ENCODE data around the gene UGT1A3. TPM values are rescaled to one million over a fixed set of nuclear protein-coding genes. Genes with fewer than 3 reads are reported as not detected.
"Not testable (repeated sequence)": the region's sequence is repeated elsewhere in the genome, so short reads cannot be mapped to it uniquely, and the experiment has no call there.

Gene UGT1A3
- total and polyA plus RNA-seq, 5 donors from 2014 or later, result not detected

DNA sequence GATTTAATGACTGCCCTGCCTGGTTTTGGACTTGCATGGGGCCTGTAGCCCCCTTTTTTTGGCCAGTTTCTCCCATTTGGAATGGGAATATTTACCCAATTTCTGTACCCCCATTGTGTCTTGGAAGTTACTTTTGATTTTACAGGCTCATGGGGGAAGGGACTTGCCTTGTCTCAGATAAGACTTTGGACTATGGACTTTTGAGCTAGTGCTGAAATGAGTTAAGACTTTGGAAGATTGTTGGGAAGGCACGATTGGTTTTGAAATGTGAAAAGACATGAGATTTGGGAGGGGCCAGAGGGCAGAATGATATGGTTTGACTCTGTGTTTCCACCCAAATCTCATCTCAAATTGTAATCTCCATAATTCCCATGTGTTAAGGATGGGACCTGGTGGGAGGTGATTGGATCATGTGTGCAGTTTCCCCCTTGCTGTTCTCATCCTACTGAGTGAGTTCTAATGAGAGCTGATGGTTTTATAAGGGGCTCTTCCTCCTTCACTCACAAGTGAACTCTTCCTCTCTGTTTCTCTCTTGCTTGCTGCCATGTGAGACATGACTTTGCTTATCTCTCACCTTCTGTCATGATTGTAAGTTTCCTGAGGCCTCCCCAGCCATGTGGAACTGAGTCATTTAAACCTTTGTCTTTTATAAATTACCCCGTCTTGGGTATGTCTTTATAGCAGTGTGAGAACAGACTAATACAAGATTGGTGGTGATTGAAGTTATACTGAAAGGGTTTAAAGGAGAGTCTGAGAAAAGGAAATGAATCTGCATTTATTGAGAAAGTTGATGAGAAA is 22.6 kb downstream of the UGT1A3 start:
- not testable (repeated sequence) for H3K4me3 ChIP-seq (ENCODE audit: low read depth, low read length); H3K4me1 Mint-ChIP-seq; H3K27me3 Mint-ChIP-seq; DNase-seq; H3K36me3 Mint-ChIP-seq; H3K27ac ChIP-seq (ENCODE audit: insufficient read depth, low read length, poor library complexity, severe bottlenecking); H3K4me1 ChIP-seq (ENCODE audit: control insufficient read depth, insufficient read depth, low read length, poor library complexity, severe bottlenecking); H3K4me3 Mint-ChIP-seq; H3K36me3 ChIP-seq (ENCODE audit: control insufficient read depth, insufficient read depth, low read length); H3K27ac Mint-ChIP-seq; H3K9me3 ChIP-seq (ENCODE audit: control insufficient read depth in 2 of 2, low read length in 2 of 2); H3K27me3 ChIP-seq (ENCODE audit: control insufficient read depth, insufficient read depth, low read length); ATAC-seq (ENCODE audit: low read depth in 2 of 2)
- peaks cover 0 to 19% (median 3%) of the 10 kb centered on the region in 7 donors for H3K9me3 Mint-ChIP-seq

DNA sequence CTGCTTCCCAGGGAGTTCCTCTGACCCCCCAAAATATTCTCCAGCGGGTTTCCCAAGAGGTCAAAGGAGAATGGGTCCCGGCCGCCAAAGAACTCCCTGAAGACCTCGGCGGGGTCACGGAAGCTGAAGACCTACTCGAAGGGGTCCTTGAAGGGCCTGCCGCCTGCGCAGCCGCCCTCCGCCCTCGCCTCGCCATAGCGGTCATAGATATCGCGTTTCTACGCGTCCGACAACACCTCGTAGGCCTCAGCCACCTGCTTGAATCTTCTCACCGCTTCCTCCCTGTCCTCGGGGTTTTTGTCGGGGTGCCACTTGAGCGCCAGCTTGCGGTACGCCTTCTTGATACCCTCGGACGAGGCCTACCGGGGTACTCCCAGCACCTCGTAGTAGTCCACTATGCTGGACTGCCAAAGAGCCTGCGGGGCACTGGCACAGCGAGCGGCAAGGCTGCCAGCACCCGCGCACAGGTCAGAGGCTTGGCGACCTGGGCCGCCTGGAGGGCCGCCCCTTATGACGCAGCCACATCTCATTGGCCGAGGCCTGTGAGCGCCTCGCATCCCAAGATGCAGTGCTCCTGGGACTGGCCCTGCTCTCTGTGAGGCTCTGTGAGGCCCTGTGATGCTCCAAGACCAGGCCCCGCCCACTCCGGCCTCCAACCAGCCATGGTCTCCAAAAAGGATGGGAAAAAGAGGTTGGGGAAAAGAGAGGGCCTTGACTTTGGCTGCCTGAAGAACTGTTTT is 26.2 kb downstream of the UGT1A3 start:
- H3K27me3 Mint-ChIP-seq, result peaks cover 8% of the 10 kb centered on the region
- peaks cover 4% of the 10 kb centered on the region in 2 experiments for H3K9me3 ChIP-seq (ENCODE audit: control insufficient read depth in 2 of 2, low read length in 2 of 2)
- no peak overlapping the region for H3K27ac ChIP-seq (ENCODE audit: insufficient read depth, low read length, poor library complexity, severe bottlenecking)
- H3K4me3 Mint-ChIP-seq, result no peak overlapping the region
- no peaks in the 10 kb centered on the region for H3K36me3 Mint-ChIP-seq
- H3K4me1 Mint-ChIP-seq, result no peaks in the 10 kb centered on the region
- H3K4me3 ChIP-seq (ENCODE audit: low read depth, low read length), result no peak overlapping the region
- no peaks in the 10 kb centered on the region for H3K27me3 ChIP-seq (ENCODE audit: control insufficient read depth, insufficient read depth, low read length)
- DNase-seq (no peak), ATAC-seq (ENCODE audit: low read depth in 2 of 2) (no peak)
- H3K4me1 ChIP-seq (ENCODE audit: control insufficient read depth, insufficient read depth, low read length, poor library complexity, severe bottlenecking), result no peaks in the 10 kb centered on the region
- peaks cover 0 to 15% (median 2%) of the 10 kb centered on the region in 7 donors for H3K9me3 Mint-ChIP-seq
- no peak overlapping the region for H3K27ac Mint-ChIP-seq
- no peaks in the 10 kb centered on the region for H3K36me3 ChIP-seq (ENCODE audit: control insufficient read depth, insufficient read depth, low read length)

DNA sequence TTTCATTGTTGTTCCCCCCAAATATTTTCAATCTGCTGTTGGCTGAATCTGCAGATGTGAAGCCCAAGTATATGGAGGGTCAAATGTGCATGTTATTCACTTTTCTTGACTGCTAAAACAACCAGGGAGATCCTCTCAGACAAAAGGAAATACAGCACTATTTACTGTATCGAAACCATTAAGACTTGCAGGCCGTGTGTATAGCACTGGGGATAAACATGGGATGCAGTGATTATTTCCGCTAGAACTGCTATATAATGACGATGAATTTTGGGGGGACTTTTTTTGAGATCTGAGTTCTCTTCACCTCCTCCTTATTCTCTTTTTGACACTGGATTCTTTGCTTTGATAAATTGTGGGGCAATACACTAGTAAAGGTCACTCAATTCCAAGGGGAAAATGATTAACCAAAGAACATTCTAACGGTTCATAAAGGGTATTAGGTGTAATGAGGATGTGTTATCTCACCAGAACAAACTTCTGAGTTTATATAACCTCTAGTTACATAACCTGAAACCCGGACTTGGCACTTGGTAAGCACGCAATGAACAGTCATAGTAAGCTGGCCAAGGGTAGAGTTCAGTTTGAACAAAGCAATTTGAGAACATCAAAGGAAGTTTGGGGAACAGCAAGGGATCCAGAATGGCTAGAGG is 27.7 kb downstream of the UGT1A3 start:
- Mint-ChIP-seq H3K27me3 (peaks cover 8% of the 10 kb centered on the region), H3K4me1 (no peaks in the 10 kb centered on the region), H3K36me3 (no peaks in the 10 kb centered on the region), H3K9me3 (peaks cover 0 to 5% (median 2%) of the 10 kb centered on the region in 7 donors), H3K4me3 (no peak overlapping the region), H3K27ac (no peak overlapping the region)
- peaks cover 0 to under 1% of the 10 kb centered on the region in 2 experiments for H3K9me3 ChIP-seq (ENCODE audit: control insufficient read depth in 2 of 2, low read length in 2 of 2)
- H3K27me3 ChIP-seq (ENCODE audit: control insufficient read depth, insufficient read depth, low read length), result no peaks in the 10 kb centered on the region
- DNase-seq (no peak), ATAC-seq (ENCODE audit: low read depth in 2 of 2) (no peak)
- H3K4me3 ChIP-seq (ENCODE audit: low read depth, low read length), result no peak overlapping the region
- H3K4me1 ChIP-seq (ENCODE audit: control insufficient read depth, insufficient read depth, low read length, poor library complexity, severe bottlenecking), result no peaks in the 10 kb centered on the region
- no peaks in the 10 kb centered on the region for H3K36me3 ChIP-seq (ENCODE audit: control insufficient read depth, insufficient read depth, low read length)
- H3K27ac ChIP-seq (ENCODE audit: insufficient read depth, low read length, poor library complexity, severe bottlenecking), result no peak overlapping the region

DNA sequence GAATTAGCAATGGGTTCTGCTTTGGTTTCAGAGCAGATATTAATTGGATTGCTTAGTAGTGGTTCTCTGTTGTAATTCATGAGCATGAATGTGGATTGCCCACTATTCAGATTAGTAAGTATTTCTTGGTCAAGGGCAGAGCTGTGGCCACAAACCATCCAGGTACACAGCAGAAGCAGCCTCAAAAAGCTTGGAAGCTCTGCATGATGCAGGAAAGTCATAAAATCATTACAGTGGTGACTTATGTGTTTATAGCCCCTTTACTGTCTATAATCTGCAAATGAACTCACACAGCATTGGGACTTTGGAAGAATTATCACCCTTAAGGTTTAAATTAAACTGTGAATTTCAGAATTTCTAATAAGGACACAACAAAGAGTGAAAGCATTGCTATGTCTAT is 29.3 kb downstream of the UGT1A3 start:
- H3K36me3 Mint-ChIP-seq, result no peaks in the 10 kb centered on the region
- no peak overlapping the region for H3K27ac ChIP-seq (ENCODE audit: insufficient read depth, low read length, poor library complexity, severe bottlenecking)
- no peaks in the 10 kb centered on the region for H3K4me1 ChIP-seq (ENCODE audit: control insufficient read depth, insufficient read depth, low read length, poor library complexity, severe bottlenecking)
- no peak overlapping the region for H3K27ac Mint-ChIP-seq
- peaks cover 3% of the 10 kb centered on the region for H3K27me3 ChIP-seq (ENCODE audit: control insufficient read depth, insufficient read depth, low read length)
- H3K27me3 Mint-ChIP-seq, result peaks cover 9% of the 10 kb centered on the region
- no peak for ATAC-seq (ENCODE audit: low read depth in 2 of 2)
- no peaks in the 10 kb centered on the region for H3K9me3 ChIP-seq (ENCODE audit: control insufficient read depth in 2 of 2, low read length in 2 of 2)
- DNase-seq, result no peak
- no peak overlapping the region for H3K4me3 Mint-ChIP-seq
- no peak overlapping the region for H3K4me3 ChIP-seq (ENCODE audit: low read depth, low read length)
- no peaks in the 10 kb centered on the region for H3K36me3 ChIP-seq (ENCODE audit: control insufficient read depth, insufficient read depth, low read length)
- H3K4me1 Mint-ChIP-seq, result no peaks in the 10 kb centered on the region
- peaks cover 0 to 2% (median 0%) of the 10 kb centered on the region in 7 donors for H3K9me3 Mint-ChIP-seq

DNA sequence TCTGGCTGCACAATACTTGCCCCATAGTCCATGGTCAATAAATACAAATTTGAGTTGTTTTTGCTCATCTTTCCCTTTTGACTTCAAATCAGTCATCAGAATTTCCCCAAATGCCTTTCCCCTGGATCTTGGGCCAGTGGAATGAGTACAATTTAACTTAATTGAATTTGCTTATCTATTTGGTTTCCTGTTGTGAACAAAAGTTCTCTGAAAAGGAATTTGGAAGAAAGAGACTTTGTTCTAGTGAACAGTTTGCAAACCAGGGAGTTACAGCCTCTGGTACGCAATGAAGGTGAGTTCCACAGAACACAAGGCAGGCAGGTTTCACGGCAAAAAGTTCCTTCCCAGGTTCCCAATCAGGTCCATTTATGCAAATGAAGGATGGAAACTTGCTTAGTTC is 30.0 kb downstream of the UGT1A3 start:
- no peak overlapping the region for H3K27ac ChIP-seq (ENCODE audit: insufficient read depth, low read length, poor library complexity, severe bottlenecking)
- H3K4me1 ChIP-seq (ENCODE audit: control insufficient read depth, insufficient read depth, low read length, poor library complexity, severe bottlenecking), result no peaks in the 10 kb centered on the region
- DNase-seq, result no peak
- peaks cover 4% of the 10 kb centered on the region for H3K27me3 ChIP-seq (ENCODE audit: control insufficient read depth, insufficient read depth, low read length)
- H3K4me1 Mint-ChIP-seq, result no peaks in the 10 kb centered on the region
- H3K4me3 ChIP-seq (ENCODE audit: low read depth, low read length), result no peak overlapping the region
- no peak overlapping the region for H3K27ac Mint-ChIP-seq
- no peak for ATAC-seq (ENCODE audit: low read depth in 2 of 2)
- H3K9me3 ChIP-seq (ENCODE audit: control insufficient read depth in 2 of 2, low read length in 2 of 2), result no peaks in the 10 kb centered on the region
- peaks cover 0 to 2% (median 0%) of the 10 kb centered on the region in 7 donors for H3K9me3 Mint-ChIP-seq
- no peak overlapping the region for H3K4me3 Mint-ChIP-seq
- H3K36me3 Mint-ChIP-seq, result no peaks in the 10 kb centered on the region
- peaks cover 16% of the 10 kb centered on the region for H3K27me3 Mint-ChIP-seq
- no peaks in the 10 kb centered on the region for H3K36me3 ChIP-seq (ENCODE audit: control insufficient read depth, insufficient read depth, low read length)

DNA sequence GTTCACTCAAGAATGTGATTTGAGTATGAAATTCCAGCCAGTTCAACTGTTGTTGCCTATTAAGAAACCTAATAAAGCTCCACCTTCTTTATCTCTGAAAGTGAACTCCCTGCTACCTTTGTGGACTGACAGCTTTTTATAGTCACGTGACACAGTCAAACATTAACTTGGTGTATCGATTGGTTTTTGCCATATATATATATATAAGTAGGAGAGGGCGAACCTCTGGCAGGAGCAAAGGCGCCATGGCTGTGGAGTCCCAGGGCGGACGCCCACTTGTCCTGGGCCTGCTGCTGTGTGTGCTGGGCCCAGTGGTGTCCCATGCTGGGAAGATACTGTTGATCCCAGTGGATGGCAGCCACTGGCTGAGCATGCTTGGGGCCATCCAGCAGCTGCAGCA is 31.2 kb downstream of the UGT1A3 start, which contains the start of gene UGT1A1:
UGT1A1 (plus strand) TSS at position 228 of the 400 bp plus-strand sequence; CDS start at position 246, 18 bp downstream.
- Mint-ChIP-seq H3K36me3 (no peaks in the 10 kb centered on the region), H3K4me3 (no peak within 1 kb of the TSS), H3K9me3 (peaks cover 0 to 2% (median 0%) of the 10 kb centered on the region in 7 donors)

GRCh38 chr2:233761040-233761769 is 32.4 kb downstream of the UGT1A3 start:
- H3K4me1 Mint-ChIP-seq, result no peaks in the 10 kb centered on the region
- H3K27ac Mint-ChIP-seq, result no peak overlapping the region
- DNase-seq (no peak), ATAC-seq (ENCODE audit: low read depth in 2 of 2) (no peak)
- H3K4me3 ChIP-seq (ENCODE audit: low read depth, low read length), result no peak overlapping the region
- no peak overlapping the region for H3K27ac ChIP-seq (ENCODE audit: insufficient read depth, low read length, poor library complexity, severe bottlenecking)
- H3K27me3 Mint-ChIP-seq, result peaks cover 25% of the 10 kb centered on the region
- H3K27me3 ChIP-seq (ENCODE audit: control insufficient read depth, insufficient read depth, low read length), result peaks cover 11% of the 10 kb centered on the region
- H3K36me3 ChIP-seq (ENCODE audit: control insufficient read depth, insufficient read depth, low read length), result no peaks in the 10 kb centered on the region
- no peak overlapping the region for H3K4me3 Mint-ChIP-seq
- no peaks in the 10 kb centered on the region for H3K36me3 Mint-ChIP-seq
- H3K9me3 ChIP-seq (ENCODE audit: control insufficient read depth in 2 of 2, low read length in 2 of 2), result no peaks in the 10 kb centered on the region
- H3K4me1 ChIP-seq (ENCODE audit: control insufficient read depth, insufficient read depth, low read length, poor library complexity, severe bottlenecking), result no peaks in the 10 kb centered on the region
- H3K9me3 Mint-ChIP-seq, result peaks cover 0 to 2% (median 2%) of the 10 kb centered on the region in 7 donors

More for the DNA sequence above, 31.2 kb downstream of the UGT1A3 start, which contains the start of gene UGT1A1:
- ATAC-seq (ENCODE audit: low read depth in 2 of 2) (no peak), DNase-seq (no peak)
- peaks cover 11% of the 10 kb centered on the region for H3K27me3 ChIP-seq (ENCODE audit: control insufficient read depth, insufficient read depth, low read length)
- no peak within 1 kb of the TSS for H3K27ac ChIP-seq (ENCODE audit: insufficient read depth, low read length, poor library complexity, severe bottlenecking)
- no peaks in the 10 kb centered on the region for H3K4me1 Mint-ChIP-seq
- no peaks in the 10 kb centered on the region for H3K36me3 ChIP-seq (ENCODE audit: control insufficient read depth, insufficient read depth, low read length)
- no peaks in the 10 kb centered on the region for H3K4me1 ChIP-seq (ENCODE audit: control insufficient read depth, insufficient read depth, low read length, poor library complexity, severe bottlenecking)
- no peak within 1 kb of the TSS for H3K4me3 ChIP-seq (ENCODE audit: low read depth, low read length)
- H3K27ac Mint-ChIP-seq, result no peak within 1 kb of the TSS
- H3K27me3 Mint-ChIP-seq, result peaks cover 20% of the 10 kb centered on the region
- H3K9me3 ChIP-seq (ENCODE audit: control insufficient read depth in 2 of 2, low read length in 2 of 2), result no peaks in the 10 kb centered on the region
